ENCODE results near the gene SOX12. TPM values are rescaled to one million over a fixed set of nuclear protein-coding genes. Genes with fewer than 3 reads are reported as not detected.

Gene SOX12
- total and polyA plus RNA-seq, 8 donors, result 2.9 to 8.8 (median 5.4) TPM

GRCh38 chr20:288956-289692, 36.2 kb upstream of the SOX12 start:
- FAIRE-seq, result no peak
- H3K4me3 ChIP-seq, result peak overlapping the region in 1 of 4 donors; percentile 77
- WGBS, 2 donors, result 78% methylated on average over 3 of the region's 3 CpGs
- H3K27ac ChIP-seq, result no peak overlapping the region
- ATAC-seq, result no peak
- no peaks in the 10 kb centered on the region for H3K9me3 ChIP-seq
- no peaks in the 10 kb centered on the region for H3K27me3 ChIP-seq
- H3K4me1 ChIP-seq, result peaks cover 0 to 6% (median 0%) of the 10 kb centered on the region in 3 donors
- no peak for TF ChIP-seq CTCF (IDR thresholded peaks at IDR 0.05)
- intact Hi-C loops (cut with DNase I), result no loop called here
- DNase-seq, result peak in 1 of 6 donors; percentile 27
- H3K36me3 ChIP-seq, result no peaks in the 10 kb centered on the region

GRCh38 chr20:289693-290083, 35.7 kb upstream of the SOX12 start:
- no peaks in the 10 kb centered on the region for H3K27me3 ChIP-seq
- intact Hi-C loops (cut with DNase I), result no loop called here
- H3K27ac ChIP-seq, result peak overlapping the region; percentile 52 to 79 (median 72)
- 34 to 37% methylated on average over 2 of the region's 2 CpGs for WGBS, 2 donors
- ATAC-seq, result peak in 1 of 4 donors; percentile 6
- H3K4me3 ChIP-seq, result peak overlapping the region; percentile 40 to 77 (median 44)
- DNase-seq, result no peak
- no peak for FAIRE-seq
- H3K36me3 ChIP-seq, result no peaks in the 10 kb centered on the region
- no peaks in the 10 kb centered on the region for H3K9me3 ChIP-seq
- peaks cover 0 to 6% (median 0%) of the 10 kb centered on the region in 3 donors for H3K4me1 ChIP-seq
- no peak for TF ChIP-seq CTCF (IDR thresholded peaks at IDR 0.05)

- 0 to 1% methylated on average over 43 of the region's 43 CpGs for WGBS, 2 donors
- Histone ChIP-seq H3K27ac (peak within 1 kb of the TSS; percentile 52 to 79 (median 72)), H3K9me3 (no peaks in the 10 kb centered on the region), H3K4me1 (peaks cover 0 to 6% (median 0%) of the 10 kb centered on the region in 3 donors), H3K27me3 (no peaks in the 10 kb centered on the region), H3K4me3 (peak within 1 kb of the TSS; percentile 40 to 77 (median 44)), H3K36me3 (no peaks in the 10 kb centered on the region)
- ATAC-seq (peak; percentile 99 to 100 (median 99)), DNase-seq (peak; percentile 92 to 98 (median 94)), FAIRE-seq (peak; percentile 93)
- intact Hi-C loops (cut with DNase I), result no loop called here
- TF ChIP-seq CTCF (IDR thresholded peaks at IDR 0.05), result peak in 1 of 4 donors; percentile 19
These were observed 35.1 kb upstream of the SOX12 start, which contains the start of gene C20orf96 for GRCh38 chr20:290084-290831. C20orf96 (minus strand) TSS chr20:290750; CDS start chr20:290610, 140 bp downstream.

GRCh38 chr20:294602-295001, 30.8 kb upstream of the SOX12 start:
- 81 to 82% methylated on average over 5 of the region's 5 CpGs for WGBS, 2 donors
- FAIRE-seq, result no peak

More at GRCh38 chr20:294602-295001, 30.8 kb upstream of the SOX12 start:
- no peak overlapping the region for H3K27ac ChIP-seq
- intact Hi-C loops (cut with DNase I), result no loop called here
- no peaks in the 10 kb centered on the region for H3K27me3 ChIP-seq
- DNase-seq, result no peak
- peaks cover under 1 to 12% (median 11%) of the 10 kb centered on the region in 3 donors for H3K4me1 ChIP-seq
- no peaks in the 10 kb centered on the region for H3K36me3 ChIP-seq
- no peak for ATAC-seq
- H3K9me3 ChIP-seq, result no peaks in the 10 kb centered on the region
- TF ChIP-seq CTCF (IDR thresholded peaks at IDR 0.05), result no peak
- no peak overlapping the region for H3K4me3 ChIP-seq

Measured in pancreas (tissue), 10 donors.